ENCODE measurements around the gene DNAL4. TPM values are rescaled to one million over a fixed set of nuclear protein-coding genes. Genes with fewer than 3 reads are reported as not detected.
A peak's percentile ranks its signal among the peaks of the same experiment; 100 is the strongest.

Gene DNAL4
- total RNA-seq, 3 donors from 2014 or later, result 14.7 to 17.6 (median 16.1) TPM

GRCh38 chr22:38834215-38834953 is 40.4 kb upstream of the DNAL4 start:
- DNase-seq, result peak in 1 of 3 donors; percentile 3
- intact Hi-C loops (cut with DNase I, micrococcal nuclease), result no loop called here
- H3K4me3 ChIP-seq, result no peak overlapping the region
- no peak for TF ChIP-seq CTCF (IDR thresholded peaks at IDR 0.05)
- no peaks in the 10 kb centered on the region for H3K36me3 ChIP-seq (ENCODE audit: low read depth)
- no peaks in the 10 kb centered on the region for H3K4me1 ChIP-seq (ENCODE audit: low read depth)
- H3K9me3 ChIP-seq, result no peaks in the 10 kb centered on the region
- ATAC-seq, result no peak

GRCh38 chr22:38833061-38833460 is 39.1 kb upstream of the DNAL4 start:
- DNase-seq (peak in 1 of 3 donors; percentile 21), ATAC-seq (no peak)
- Histone ChIP-seq H3K4me1 (ENCODE audit: low read depth) (no peaks in the 10 kb centered on the region), H3K36me3 (ENCODE audit: low read depth) (no peaks in the 10 kb centered on the region), H3K9me3 (no peaks in the 10 kb centered on the region), H3K4me3 (no peak overlapping the region)
- intact Hi-C loops (cut with DNase I, micrococcal nuclease), result no loop called here
- no peak for TF ChIP-seq CTCF (IDR thresholded peaks at IDR 0.05)

- no peak for TF ChIP-seq CTCF (IDR thresholded peaks at IDR 0.05)
- intact Hi-C loops (cut with DNase I, micrococcal nuclease), result no loop called here
These were observed 38.3 kb upstream of the DNAL4 start for GRCh38 chr22:38832005-38832978.

GRCh38 chr22:38831166-38831945 is 37.4 kb upstream of the DNAL4 start:
- H3K9me3 ChIP-seq, result no peaks in the 10 kb centered on the region
- no peaks in the 10 kb centered on the region for H3K36me3 ChIP-seq (ENCODE audit: low read depth)
- intact Hi-C loops (cut with DNase I, micrococcal nuclease), result no loop called here
- DNase-seq, result peak in 1 of 3 donors; percentile 25
- no peak overlapping the region for H3K4me3 ChIP-seq
- H3K4me1 ChIP-seq (ENCODE audit: low read depth), result no peaks in the 10 kb centered on the region
- no peak for ATAC-seq
- no peak for TF ChIP-seq CTCF (IDR thresholded peaks at IDR 0.05)

More at GRCh38 chr22:38832005-38832978, 38.3 kb upstream of the DNAL4 start:
- ATAC-seq, result no peak
- Histone ChIP-seq H3K4me3 (no peak overlapping the region), H3K9me3 (no peaks in the 10 kb centered on the region), H3K4me1 (ENCODE audit: low read depth) (no peaks in the 10 kb centered on the region), H3K36me3 (ENCODE audit: low read depth) (no peaks in the 10 kb centered on the region)
- DNase-seq, result peak in 1 of 3 donors; percentile 38

- Histone ChIP-seq H3K9me3 (no peaks in the 10 kb centered on the region), H3K36me3 (ENCODE audit: low read depth) (no peaks in the 10 kb centered on the region), H3K4me3 (no peak overlapping the region), H3K4me1 (ENCODE audit: low read depth) (no peaks in the 10 kb centered on the region)
- intact Hi-C loops (cut with DNase I, micrococcal nuclease), result no loop called here
- peak in 1 of 3 donors; percentile 33 for DNase-seq
- TF ChIP-seq CTCF (IDR thresholded peaks at IDR 0.05), result no peak
- ATAC-seq, result no peak
These were observed 36.8 kb upstream of the DNAL4 start for GRCh38 chr22:38830845-38831108.
